ENCODE measurements around the gene SVOP.
A peak's percentile ranks its signal among the peaks of the same experiment; 100 is the strongest.

Gene SVOP

GRCh38 chr12:108973629-108974152 lies 47.2 kb downstream of the SVOP start:
- no peak for DNase-seq

- no peak for DNase-seq
Measured at GRCh38 chr12:108972358-108972757, 48.5 kb downstream of the SVOP start.

- no peak for DNase-seq
Measured at GRCh38 chr12:108969622-108970021, 51.2 kb downstream of the SVOP start.

GRCh38 chr12:108967869-108968540 lies 52.9 kb downstream of the SVOP start:
- DNase-seq = no peak

GRCh38 chr12:108966378-108967151 lies 54.3 kb downstream of the SVOP start:
- DNase-seq = no peak

- DNase-seq = no peak
Measured at GRCh38 chr12:108965886-108966285, 55.0 kb downstream of the SVOP start.

GRCh38 chr12:108964371-108965352 lies 56.2 kb downstream of the SVOP start:
- no peak for DNase-seq

- DNase-seq = no peak
Measured at GRCh38 chr12:108962256-108962655, 58.6 kb downstream of the SVOP start.

GRCh38 chr12:108959748-108960655 lies 60.9 kb downstream of the SVOP start:
- no peak for DNase-seq

GRCh38 chr12:108955225-108955835 lies 65.5 kb downstream of the SVOP start:
- DNase-seq = peak; percentile 66

- peak; percentile 57 for DNase-seq
Measured at GRCh38 chr12:108950991-108951739, 69.7 kb downstream of the SVOP start.

GRCh38 chr12:108949976-108950375 lies 70.9 kb downstream of the SVOP start:
- DNase-seq = no peak

GRCh38 chr12:108948367-108948766 lies 72.5 kb downstream of the SVOP start:
- DNase-seq = no peak

- no peak for DNase-seq
Measured at GRCh38 chr12:108947097-108947496, 73.8 kb downstream of the SVOP start.

- no peak for DNase-seq
Measured at GRCh38 chr12:108940138-108940537, 80.7 kb downstream of the SVOP start.

- DNase-seq = no peak
Measured at GRCh38 chr12:108939594-108939993, 81.3 kb downstream of the SVOP start.

GRCh38 chr12:108938247-108938924 lies 82.5 kb downstream of the SVOP start:
- no peak for DNase-seq

GRCh38 chr12:108935159-108935763 lies 85.6 kb downstream of the SVOP start:
- DNase-seq = no peak

- DNase-seq = no peak
Measured at GRCh38 chr12:108933949-108934348, 86.9 kb downstream of the SVOP start.

- DNase-seq = no peak
Measured at GRCh38 chr12:108930756-108931155, 90.1 kb downstream of the SVOP start.
